HepG2 (cell line): ENCODE data around the gene PNMA5. TPM values are rescaled to one million over a fixed set of nuclear protein-coding genes. Genes with fewer than 3 reads are reported as not detected.

Source experiments
- ATAC-seq: fragments of 200-7000 bp; cut with Tn5 transposase; 3 replicates; pipeline ENCODE4 v1.9.1; 2020; ENCODE audit warnings: mild to moderate bottlenecking, moderate library complexity
- BruUV-seq: library from RNA; stranded (reverse); fragments of 400-500 nt; replicated peaks from 2 replicates; lab custom pipeline; 2021; lab: Mats Ljungman, UMichigan
- CTCF ChIA-PET: fragments of 300-600 bp; formaldehyde crosslinking; extraction: SDS; loops from one replicate; lab custom pipeline; 2021; ENCODE audit warnings: low total read pairs, inconsistent platforms, low intra/inter-chr PET ratio; lab: Yijun Ruan, JAX
- POLR2A ChIA-PET: fragments of 350-600 bp; sonication (Branson Sonifier 250); formaldehyde crosslinking; loops from one replicate; lab custom pipeline; 2020; ENCODE audit warnings: antibody characterized with exemption, inconsistent platforms; lab: Yijun Ruan, JAX
- DNase-seq: peaks from one replicate; pipeline ENCODE4 v3.0.0-alpha.2; 2015; ENCODE audit warnings: low spot score
- FAIRE-seq: peaks from 3 replicates; lab custom pipeline; 2011; peaks lifted over from hg19 to GRCh38; lab: Jason Lieb, UNC
- H2AFZ ChIP-seq: one replicate; pipeline ENCODE4 v1.6.1; 2011; ENCODE audit warnings: low read length, inconsistent platforms
- H3K27ac ChIP-seq: fragments of 300-600 bp; 3 replicates; pipeline ENCODE4 v1.8.0; 2011; ENCODE audit warnings: mixed run types, mild to moderate bottlenecking, mixed read lengths, low read length, inconsistent platforms; ENCODE audit not compliant: insufficient read depth; ENCODE audit errors: extremely low read length
- H3K27me3 ChIP-seq, 2 experiments: fragments of 200-600 bp in 1 of 2; 2 replicates in 1 of 2; 3 replicates in 1 of 2; pipeline versions ENCODE4 v1.6.0 to v1.8.0; 2011; ENCODE audit warnings: low read length in 2 of 2, mild to moderate bottlenecking in 2 of 2, moderate library complexity in 2 of 2, inconsistent platforms in 1 of 2; ENCODE audit not compliant: insufficient read depth in 2 of 2, control insufficient read depth in 1 of 2
- H3K36me3 ChIP-seq, 2 experiments: fragments of 200-600 bp in 1 of 2; replicated peaks in 1 of 2; 2 replicates in 1 of 2; 3 replicates in 1 of 2; pipeline versions ENCODE4 v1.5.1 to v1.8.0; 2011; ENCODE audit warnings: low read length in 2 of 2, inconsistent platforms in 1 of 2; ENCODE audit not compliant: insufficient read depth in 2 of 2, control insufficient read depth in 1 of 2
- H3K4me1 ChIP-seq: 2 replicates; pipeline ENCODE4 v1.5.1; 2012; ENCODE audit warnings: low read length, inconsistent platforms; ENCODE audit not compliant: insufficient read depth
- H3K4me2 ChIP-seq: 2 replicates; pipeline ENCODE4 v1.6.0; 2011; ENCODE audit warnings: low read depth, low read length, inconsistent platforms
- H3K4me3 ChIP-seq, 3 experiments: fragments of 200-600 bp in 1 of 3; sonication (generic), shearing (Covaris generic) in 1 of 3; replicated peaks in 1 of 3; 2 replicates each; pipeline ENCODE4 v1.5.1; 2011 to 2016; ENCODE audit warnings: low read length in 3 of 3, inconsistent platforms in 2 of 3, low read depth in 2 of 3, mild to moderate bottlenecking in 2 of 3, control low read depth in 1 of 3, mixed read lengths in 1 of 3; ENCODE audit not compliant: insufficient read depth in 1 of 3
- H3K79me2 ChIP-seq: one replicate; pipeline ENCODE4 v1.6.1; 2011; ENCODE audit warnings: low read length, inconsistent platforms; ENCODE audit not compliant: insufficient read depth
- H3K9ac ChIP-seq: 2 replicates; pipeline ENCODE4 v1.6.0; 2011; ENCODE audit warnings: mild to moderate bottlenecking, low read depth, low read length, inconsistent platforms; ENCODE audit not compliant: insufficient read depth
- H3K9me3 ChIP-seq: 2 replicates; pipeline ENCODE4 v1.5.1; 2012; ENCODE audit warnings: mild to moderate bottlenecking, low read length
- H4K20me1 ChIP-seq: 2 replicates; pipeline ENCODE4 v1.6.0; 2011; ENCODE audit warnings: inconsistent platforms, mild to moderate bottlenecking, low read length, moderate library complexity; ENCODE audit not compliant: insufficient read depth
- BHLHE40 ChIP-seq: IDR thresholded peaks from 2 replicates; pipeline ENCODE4 v1.6.1; 2011; ENCODE audit warnings: low read length, improper control_type of control experiment
- NFYB ChIP-seq: sonication (generic); formaldehyde crosslinking; IDR thresholded peaks from 2 replicates; pipeline ENCODE4 v1.4.0; 2020; ENCODE audit warnings: missing genetic modification reagents
- PRDM10 ChIP-seq: sonication (generic); formaldehyde crosslinking; IDR thresholded peaks from 2 replicates; pipeline ENCODE4 v1.4.0; 2020; ENCODE audit warnings: low read depth, missing genetic modification reagents
- SP2 ChIP-seq: sonication (generic); formaldehyde crosslinking; IDR thresholded peaks from 2 replicates; pipeline ENCODE4 v1.5.1; 2020; ENCODE audit warnings: mild to moderate bottlenecking, missing genetic modification reagents
- XBP1 ChIP-seq: sonication (generic); formaldehyde crosslinking; IDR thresholded peaks from 2 replicates; pipeline ENCODE4 v1.5.0; 2020; ENCODE audit warnings: missing genetic modification reagents
- ZBTB21 ChIP-seq: sonication (generic); formaldehyde crosslinking; IDR thresholded peaks from 2 replicates; pipeline ENCODE4 v1.4.0; 2020; ENCODE audit warnings: missing genetic modification reagents
- ZNF124 ChIP-seq: sonication (generic); formaldehyde crosslinking; IDR thresholded peaks from 2 replicates; pipeline ENCODE4 v1.4.0; 2020; ENCODE audit warnings: missing genetic modification reagents
- ZNF383 ChIP-seq: sonication (generic); formaldehyde crosslinking; IDR thresholded peaks from 2 replicates; pipeline ENCODE4 v1.4.0; 2020; ENCODE audit warnings: missing genetic modification reagents, mild to moderate bottlenecking, borderline replicate concordance
- ZNF589 ChIP-seq: sonication (generic); formaldehyde crosslinking; conservative IDR thresholded peaks from 2 replicates; pipeline ENCODE4 v1.8.0; 2022; ENCODE audit warnings: mild to moderate bottlenecking, moderate library complexity, missing genetic modification reagents
- ZSCAN5A ChIP-seq: sonication (generic); formaldehyde crosslinking; IDR thresholded peaks from 2 replicates; pipeline ENCODE4 v1.8.0; 2022; ENCODE audit warnings: mild to moderate bottlenecking, missing genetic modification reagents, borderline replicate concordance
- WGBS: methylation state at CpG from one replicate; pipeline ENCODE4 v1.1.6; 2017; ENCODE audit warnings: low lambda C conversion rate; 5-methylcytosine and 5-hydroxymethylcytosine counted together
- in situ Hi-C: cut with HindIII; loops from 2 replicates; pipeline ENCODE4 v1.10.0; 2017; ENCODE audit warnings: low pct_unique_long_range_greater_than_20kb; ENCODE audit not compliant: extremely low pct_ligation_motif_present
- intact Hi-C: fragments of 100-400 bp; cut with micrococcal nuclease; formaldehyde crosslinking; loops from one replicate; pipeline ENCODE4 v1.10.0; 2022; ENCODE audit not compliant: unreplicated experiment
- polyA plus RNA-seq, 8 experiments: library from polyadenylated mRNA; depleted of rRNA in 3 of 8; stranded (reverse) in 7 of 8; unstranded in 1 of 8; fragments of >200 nt; fragmentation: Illumina TruSeq in 4 of 8; extraction: Trizol in 4 of 8; gene quantifications; 2 replicates each; pipeline versions ENCODE4 v1.2.1 to v1.2.3, GENCODE V29; 2011 to 2016; ENCODE audit warnings: low read depth in 4 of 8, missing spikeins in 1 of 8, mixed read lengths in 1 of 8; ENCODE audit not compliant: insufficient read depth in 1 of 8
- total RNA-seq, 5 experiments: library from RNA; depleted of rRNA; stranded (reverse); fragments of >200 nt; fragmentation: Illumina TruSeq; extraction: Trizol; gene quantifications; 2 replicates each; pipeline ENCODE4 v1.2.3, GENCODE V29; 2016; ENCODE audit warnings: low read depth in 1 of 5
- TF ChIP-seq, protein P1 (sequence below): conservative IDR thresholded peaks from 2 replicates; pipeline ENCODE4 v1.6.1; 2018; ENCODE audit warnings: missing genetic modification reagents
- TF ChIP-seq, protein P2 (sequence below): sonication (generic); formaldehyde crosslinking; IDR thresholded peaks from 2 replicates; pipeline ENCODE4 v1.5.0; 2020; ENCODE audit warnings: missing genetic modification reagents, mild to moderate bottlenecking, borderline replicate concordance

PNMA5 gene
- total and polyA plus RNA-seq, 2 of the 13 experiments (the other 11 are each of a cell fraction or from before 2014, with no cell fraction given), result not detected

GRCh38 chrX:152997337-152997736, 3.4 kb upstream of the PNMA5 start:
- TF ChIP-seq ZNF589 (CRISPR knock-in tag) (no peak), ZBTB21 (CRISPR knock-in tag) (no peak), XBP1 (CRISPR knock-in tag) (no peak)
- TF ChIP-seq, protein P1, sequence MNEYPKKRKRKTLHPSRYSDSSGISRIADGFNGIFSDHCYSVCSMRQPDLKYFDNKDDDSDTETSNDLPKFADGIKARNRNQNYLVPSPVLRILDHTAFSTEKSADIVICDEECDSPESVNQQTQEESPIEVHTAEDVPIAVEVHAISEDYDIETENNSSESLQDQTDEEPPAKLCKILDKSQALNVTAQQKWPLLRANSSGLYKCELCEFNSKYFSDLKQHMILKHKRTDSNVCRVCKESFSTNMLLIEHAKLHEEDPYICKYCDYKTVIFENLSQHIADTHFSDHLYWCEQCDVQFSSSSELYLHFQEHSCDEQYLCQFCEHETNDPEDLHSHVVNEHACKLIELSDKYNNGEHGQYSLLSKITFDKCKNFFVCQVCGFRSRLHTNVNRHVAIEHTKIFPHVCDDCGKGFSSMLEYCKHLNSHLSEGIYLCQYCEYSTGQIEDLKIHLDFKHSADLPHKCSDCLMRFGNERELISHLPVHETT (CRISPR knock-in tag), result no peak
- TF ChIP-seq, all 625 proteins: peak for 0
- no TSS peak for BruUV-seq
- Histone ChIP-seq H4K20me1 (no peaks in the 10 kb centered on the region), H3K79me2 (no peaks in the 10 kb centered on the region), H3K36me3 (no peaks in the 10 kb centered on the region), H3K9ac (no peak overlapping the region), H3K27ac (no peak overlapping the region), H3K4me2 (0 out of 2 replicates have a peak overlapping the region, but pooled peaks have one; percentile 23), H3K27me3 (no peaks in the 10 kb centered on the region), H3K4me3 (no peak overlapping the region), H2AFZ (no peak overlapping the region), H3K4me1 (no peaks in the 10 kb centered on the region), H3K9me3 (no peaks in the 10 kb centered on the region)
- ATAC-seq (no peak), DNase-seq (no peak), FAIRE-seq (no peak)
- intact Hi-C loops, result no loop called here
- CTCF ChIA-PET, result no interaction called here
- 40% methylated on average over 9 of the region's 9 CpGs for WGBS
- POLR2A ChIA-PET, result no interaction called here
- in situ Hi-C loops, result no loop called here

GRCh38 chrX:152992115-152992514, 1.8 kb downstream of the PNMA5 start:
- ATAC-seq (no peak), FAIRE-seq (no peak), DNase-seq (no peak)
- H3K4me3 ChIP-seq, result no peak overlapping the region
- no peaks in the 10 kb centered on the region for H3K36me3 ChIP-seq
- no peak overlapping the region for H2AFZ ChIP-seq
- 33% methylated on average over 3 of the region's 4 CpGs for WGBS
- ChIA-PET CTCF (no interaction called here), POLR2A (no interaction called here)
- H3K9ac ChIP-seq, result no peak overlapping the region
- H3K4me1 ChIP-seq, result no peaks in the 10 kb centered on the region
- H3K4me2 ChIP-seq, result no peak overlapping the region
- intact Hi-C loops, result no loop called here
- H4K20me1 ChIP-seq, result no peaks in the 10 kb centered on the region
- BruUV-seq, result no TSS peak
- in situ Hi-C loops, result no loop called here
- no peak overlapping the region for H3K27ac ChIP-seq
- no peaks in the 10 kb centered on the region; a peak in 1 of 5 replicates for H3K27me3 ChIP-seq
- H3K9me3 ChIP-seq, result no peaks in the 10 kb centered on the region
- no peaks in the 10 kb centered on the region for H3K79me2 ChIP-seq
- no peak for TF ChIP-seq PRDM10 (CRISPR knock-in tag)
- no peak for TF ChIP-seq SP2 (CRISPR knock-in tag)
- no peak for TF ChIP-seq ZNF383 (CRISPR knock-in tag)
- TF ChIP-seq ZNF124, result no peak
- TF ChIP-seq ZSCAN5A (CRISPR knock-in tag), result no peak
- TF ChIP-seq, protein P2, sequence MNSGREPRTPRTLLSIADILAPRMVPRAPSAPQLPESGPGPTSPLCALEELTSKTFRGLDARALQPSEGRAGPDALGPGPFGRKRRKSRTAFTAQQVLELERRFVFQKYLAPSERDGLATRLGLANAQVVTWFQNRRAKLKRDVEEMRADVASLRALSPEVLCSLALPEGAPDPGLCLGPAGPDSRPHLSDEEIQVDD (CRISPR knock-in tag), result no peak
- no peak for TF ChIP-seq NFYB (CRISPR knock-in tag)
- no peak for TF ChIP-seq BHLHE40
